Hepatocyte (in vitro differentiated cells): Measurements from ENCODE around the gene HINT3.

Experiments used
- EZH2 ChIP-seq: fragments of 200-600 bp; sonication (generic); IDR thresholded peaks from 2 replicates; pipeline ENCODE4 v1.6.1; 2016; ENCODE audit warnings: antibody characterized with exemption, mild to moderate bottlenecking, borderline replicate concordance
- EZH2phosphoT487 ChIP-seq: fragments of 200-600 bp; sonication (generic); IDR thresholded peaks from one replicate; pipeline ENCODE4 v1.6.1; 2018; ENCODE audit warnings: antibody characterized with exemption, mild to moderate bottlenecking, low read depth, moderate library complexity; ENCODE audit not compliant: unreplicated experiment, severe bottlenecking
- TF ChIP-seq, protein P1 (sequence below): fragments of 200-600 bp; sonication (generic); IDR thresholded peaks from 2 replicates; pipeline ENCODE4 v1.5.1; 2016; ENCODE audit warnings: antibody characterized with exemption, mild to moderate bottlenecking; ENCODE audit not compliant: poor library complexity

DNA sequence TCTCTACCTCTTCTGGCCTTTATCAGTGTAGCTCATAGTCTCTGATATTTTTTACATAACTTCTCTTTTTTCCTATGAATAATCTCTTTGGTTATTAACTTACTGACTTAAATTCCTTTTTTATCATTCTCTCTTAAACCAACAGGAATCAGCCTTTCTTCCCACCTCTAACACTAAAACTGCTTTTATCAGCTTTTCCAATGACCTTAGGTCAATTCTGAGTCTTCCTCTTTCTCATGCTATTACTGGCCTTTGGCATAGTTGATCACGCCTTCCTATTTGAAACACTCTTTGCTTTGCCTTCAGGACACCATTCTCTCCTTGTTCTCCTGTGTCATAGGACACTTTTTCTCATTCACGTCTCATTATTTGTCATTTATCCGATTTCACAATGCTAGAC is 8.1 kb upstream of the HINT3 start:
- TF ChIP-seq EZH2: no peak
- TF ChIP-seq, protein P1, sequence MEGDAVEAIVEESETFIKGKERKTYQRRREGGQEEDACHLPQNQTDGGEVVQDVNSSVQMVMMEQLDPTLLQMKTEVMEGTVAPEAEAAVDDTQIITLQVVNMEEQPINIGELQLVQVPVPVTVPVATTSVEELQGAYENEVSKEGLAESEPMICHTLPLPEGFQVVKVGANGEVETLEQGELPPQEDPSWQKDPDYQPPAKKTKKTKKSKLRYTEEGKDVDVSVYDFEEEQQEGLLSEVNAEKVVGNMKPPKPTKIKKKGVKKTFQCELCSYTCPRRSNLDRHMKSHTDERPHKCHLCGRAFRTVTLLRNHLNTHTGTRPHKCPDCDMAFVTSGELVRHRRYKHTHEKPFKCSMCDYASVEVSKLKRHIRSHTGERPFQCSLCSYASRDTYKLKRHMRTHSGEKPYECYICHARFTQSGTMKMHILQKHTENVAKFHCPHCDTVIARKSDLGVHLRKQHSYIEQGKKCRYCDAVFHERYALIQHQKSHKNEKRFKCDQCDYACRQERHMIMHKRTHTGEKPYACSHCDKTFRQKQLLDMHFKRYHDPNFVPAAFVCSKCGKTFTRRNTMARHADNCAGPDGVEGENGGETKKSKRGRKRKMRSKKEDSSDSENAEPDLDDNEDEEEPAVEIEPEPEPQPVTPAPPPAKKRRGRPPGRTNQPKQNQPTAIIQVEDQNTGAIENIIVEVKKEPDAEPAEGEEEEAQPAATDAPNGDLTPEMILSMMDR: no peak
- no peak for TF ChIP-seq EZH2phosphoT487
